ENCODE measurements around the gene TMEM253.

DNA sequence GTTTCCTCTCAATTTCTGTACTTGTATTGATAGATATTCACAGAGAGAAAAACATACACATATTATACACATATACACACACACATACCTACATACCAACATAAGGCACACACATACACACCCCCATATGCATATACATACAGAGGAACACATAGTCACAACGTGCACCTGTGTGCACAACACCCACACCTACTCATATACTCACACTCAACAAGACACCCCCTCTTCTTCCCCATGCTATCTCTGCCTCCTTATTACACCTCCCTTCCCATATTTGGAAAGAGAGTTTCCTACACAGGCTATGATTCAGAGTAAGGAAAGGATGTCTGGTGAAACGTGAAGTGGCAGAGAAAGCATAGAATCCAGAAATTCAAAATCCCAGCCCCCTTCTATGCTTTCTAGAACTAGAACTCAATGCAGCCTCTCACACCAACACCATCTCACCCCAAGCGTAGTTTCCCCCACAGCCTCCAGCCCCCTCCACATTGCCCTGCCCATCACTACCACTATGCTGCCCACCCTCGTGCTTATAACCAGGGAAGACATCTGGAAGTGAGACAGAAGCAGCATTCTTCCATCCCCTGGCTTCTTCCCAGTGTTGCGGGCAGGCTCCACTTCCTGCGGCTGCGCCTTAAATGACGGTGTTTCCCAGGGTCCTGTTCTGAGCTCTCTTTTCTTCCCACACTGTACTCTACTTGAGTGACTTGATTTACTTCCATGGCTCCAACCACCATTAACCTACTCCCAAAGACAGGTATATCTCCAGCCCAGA, 40.8 kb upstream of the TMEM253 start:
- TF ChIP-seq ZIC2 (tag by site-specific recombination; IDR thresholded peaks at IDR 0.05) = no peak
- TF ChIP-seq, protein P1, sequence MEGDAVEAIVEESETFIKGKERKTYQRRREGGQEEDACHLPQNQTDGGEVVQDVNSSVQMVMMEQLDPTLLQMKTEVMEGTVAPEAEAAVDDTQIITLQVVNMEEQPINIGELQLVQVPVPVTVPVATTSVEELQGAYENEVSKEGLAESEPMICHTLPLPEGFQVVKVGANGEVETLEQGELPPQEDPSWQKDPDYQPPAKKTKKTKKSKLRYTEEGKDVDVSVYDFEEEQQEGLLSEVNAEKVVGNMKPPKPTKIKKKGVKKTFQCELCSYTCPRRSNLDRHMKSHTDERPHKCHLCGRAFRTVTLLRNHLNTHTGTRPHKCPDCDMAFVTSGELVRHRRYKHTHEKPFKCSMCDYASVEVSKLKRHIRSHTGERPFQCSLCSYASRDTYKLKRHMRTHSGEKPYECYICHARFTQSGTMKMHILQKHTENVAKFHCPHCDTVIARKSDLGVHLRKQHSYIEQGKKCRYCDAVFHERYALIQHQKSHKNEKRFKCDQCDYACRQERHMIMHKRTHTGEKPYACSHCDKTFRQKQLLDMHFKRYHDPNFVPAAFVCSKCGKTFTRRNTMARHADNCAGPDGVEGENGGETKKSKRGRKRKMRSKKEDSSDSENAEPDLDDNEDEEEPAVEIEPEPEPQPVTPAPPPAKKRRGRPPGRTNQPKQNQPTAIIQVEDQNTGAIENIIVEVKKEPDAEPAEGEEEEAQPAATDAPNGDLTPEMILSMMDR (tag by site-specific recombination; IDR thresholded peaks at IDR 0.05) = no peak
- TF ChIP-seq, protein P2, sequence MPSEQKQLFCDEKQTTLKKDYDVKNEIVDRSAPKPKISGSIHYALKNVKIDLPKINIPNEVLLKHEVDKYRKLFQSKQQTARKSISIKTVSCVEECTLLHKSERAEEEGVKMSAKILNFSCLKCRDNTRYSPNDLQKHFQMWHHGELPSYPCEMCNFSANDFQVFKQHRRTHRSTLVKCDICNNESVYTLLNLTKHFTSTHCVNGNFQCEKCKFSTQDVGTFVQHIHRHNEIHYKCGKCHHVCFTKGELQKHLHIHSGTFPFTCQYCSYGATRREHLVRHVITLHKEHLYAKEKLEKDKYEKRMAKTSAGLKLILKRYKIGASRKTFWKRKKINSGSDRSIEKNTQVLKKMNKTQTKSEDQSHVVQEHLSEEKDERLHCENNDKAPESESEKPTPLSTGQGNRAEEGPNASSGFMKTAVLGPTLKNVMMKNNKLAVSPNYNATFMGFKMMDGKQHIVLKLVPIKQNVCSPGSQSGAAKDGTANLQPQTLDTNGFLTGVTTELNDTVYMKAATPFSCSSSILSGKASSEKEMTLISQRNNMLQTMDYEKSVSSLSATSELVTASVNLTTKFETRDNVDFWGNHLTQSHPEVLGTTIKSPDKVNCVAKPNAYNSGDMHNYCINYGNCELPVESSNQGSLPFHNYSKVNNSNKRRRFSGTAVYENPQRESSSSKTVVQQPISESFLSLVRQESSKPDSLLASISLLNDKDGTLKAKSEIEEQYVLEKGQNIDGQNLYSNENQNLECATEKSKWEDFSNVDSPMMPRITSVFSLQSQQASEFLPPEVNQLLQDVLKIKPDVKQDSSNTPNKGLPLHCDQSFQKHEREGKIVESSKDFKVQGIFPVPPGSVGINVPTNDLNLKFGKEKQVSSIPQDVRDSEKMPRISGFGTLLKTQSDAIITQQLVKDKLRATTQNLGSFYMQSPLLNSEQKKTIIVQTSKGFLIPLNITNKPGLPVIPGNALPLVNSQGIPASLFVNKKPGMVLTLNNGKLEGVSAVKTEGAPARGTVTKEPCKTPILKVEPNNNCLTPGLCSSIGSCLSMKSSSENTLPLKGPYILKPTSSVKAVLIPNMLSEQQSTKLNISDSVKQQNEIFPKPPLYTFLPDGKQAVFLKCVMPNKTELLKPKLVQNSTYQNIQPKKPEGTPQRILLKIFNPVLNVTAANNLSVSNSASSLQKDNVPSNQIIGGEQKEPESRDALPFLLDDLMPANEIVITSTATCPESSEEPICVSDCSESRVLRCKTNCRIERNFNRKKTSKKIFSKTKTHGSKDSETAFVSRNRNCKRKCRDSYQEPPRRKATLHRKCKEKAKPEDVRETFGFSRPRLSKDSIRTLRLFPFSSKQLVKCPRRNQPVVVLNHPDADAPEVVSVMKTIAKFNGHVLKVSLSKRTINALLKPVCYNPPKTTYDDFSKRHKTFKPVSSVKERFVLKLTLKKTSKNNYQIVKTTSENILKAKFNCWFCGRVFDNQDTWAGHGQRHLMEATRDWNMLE (tag by site-specific recombination; conservative IDR thresholded peaks at IDR 0.05; ENCODE audit: low read depth) = no peak
- no peak for TF ChIP-seq ZNF335 (tag by site-specific recombination; conservative IDR thresholded peaks at IDR 0.05)
- TF ChIP-seq HOXC10 (CRISPR knock-in tag; IDR thresholded peaks at IDR 0.05) = no peak

All from HEK293 (cell line).